ENCODE data around the gene LRRC4C. TPM values are rescaled to one million over a fixed set of nuclear protein-coding genes. Genes with fewer than 3 reads are reported as not detected.

LRRC4C gene
- total RNA-seq, 2 experiments from 2014 or later, result not detected

DNA sequence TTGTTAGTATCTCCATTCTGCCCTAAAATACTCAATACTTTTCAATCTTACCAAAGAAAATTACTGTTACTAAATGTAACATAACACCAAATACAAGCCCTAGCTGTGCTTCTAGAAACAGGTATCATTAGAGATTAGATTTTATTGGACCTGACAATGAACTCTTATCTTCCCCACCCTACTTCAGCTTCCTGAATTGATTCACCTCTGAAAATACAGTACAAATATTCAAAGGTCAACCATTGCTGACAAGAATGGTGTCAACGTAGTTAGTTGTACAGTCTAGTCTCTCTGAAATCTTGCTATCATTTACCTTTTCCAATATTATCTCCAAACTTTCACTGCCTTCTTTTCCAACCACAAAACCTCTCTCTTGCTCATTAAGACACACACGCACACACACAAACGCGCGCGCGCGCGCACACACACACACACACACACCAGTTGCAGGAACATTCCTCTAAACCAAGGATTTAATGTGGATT lies 22.4 kb downstream of the LRRC4C start:
- no peak for ATAC-seq (ENCODE audit: poor library complexity)
- H3K27me3 ChIP-seq (ENCODE audit: control insufficient read depth in 1 of 2, insufficient read depth in 2 of 2, low read length in 2 of 2), result no peaks in the 10 kb centered on the region
- H3K36me3 Mint-ChIP-seq (ENCODE audit: low read depth), result no peaks in the 10 kb centered on the region
- peaks cover 0 to 4% of the 10 kb centered on the region in 2 experiments for H3K9me3 ChIP-seq (ENCODE audit: control insufficient read depth in 1 of 2, insufficient read depth in 1 of 2, low read length in 2 of 2)
- no peaks in the 10 kb centered on the region for H3K4me1 Mint-ChIP-seq (ENCODE audit: low read depth)
- no peak overlapping the region for H3K4me3 ChIP-seq (ENCODE audit: low read length)
- no peak overlapping the region for H3K27ac ChIP-seq (ENCODE audit: low read depth in 1 of 2, low read length in 2 of 2)
- H3K9me3 Mint-ChIP-seq, result peaks cover 17% of the 10 kb centered on the region
- no peaks in the 10 kb centered on the region for H3K4me1 ChIP-seq (ENCODE audit: insufficient read depth, low read length)
- intact Hi-C loops (cut with DNase I, micrococcal nuclease), result no loop called here
- DNase-seq, result no peak
- TF ChIP-seq CTCF (IDR thresholded peaks at IDR 0.05), result no peak
- CTCF ChIA-PET, result no interaction called here
- H3K36me3 ChIP-seq (ENCODE audit: insufficient read depth, low read length), result no peaks in the 10 kb centered on the region
- POLR2A ChIA-PET, result no interaction called here
- H3K27ac Mint-ChIP-seq, result no peak overlapping the region
- H3K27me3 Mint-ChIP-seq, result no peaks in the 10 kb centered on the region
- H3K4me3 Mint-ChIP-seq, result no peak overlapping the region

DNA sequence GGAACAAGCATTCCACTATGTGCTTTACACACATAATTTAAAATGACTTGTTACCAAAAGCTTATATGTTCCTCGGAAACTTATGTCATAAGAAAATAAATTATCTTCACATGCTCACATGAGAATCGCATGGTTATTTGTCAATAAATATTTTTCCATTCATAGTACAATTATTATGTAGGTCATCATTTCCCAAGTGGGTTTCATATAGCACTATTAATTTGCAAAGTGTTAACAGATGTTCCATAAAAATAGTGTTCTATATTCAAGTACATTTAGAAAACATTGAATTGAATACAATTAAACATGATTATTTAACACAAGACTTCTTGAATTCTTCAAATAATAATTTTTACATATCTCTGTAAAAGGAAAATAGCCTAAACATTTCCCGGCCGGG lies 23.9 kb downstream of the LRRC4C start:
- Histone ChIP-seq H3K27ac (ENCODE audit: low read depth in 1 of 2, low read length in 2 of 2) (no peak overlapping the region), H3K4me3 (ENCODE audit: low read length) (no peak overlapping the region), H3K27me3 (ENCODE audit: control insufficient read depth in 1 of 2, insufficient read depth in 2 of 2, low read length in 2 of 2) (no peaks in the 10 kb centered on the region), H3K36me3 (ENCODE audit: insufficient read depth, low read length) (no peaks in the 10 kb centered on the region), H3K9me3 (ENCODE audit: control insufficient read depth in 1 of 2, insufficient read depth in 1 of 2, low read length in 2 of 2) (peaks cover 0 to 4% of the 10 kb centered on the region in 2 experiments), H3K4me1 (ENCODE audit: insufficient read depth, low read length) (no peaks in the 10 kb centered on the region)
- ChIA-PET POLR2A (no interaction called here), CTCF (no interaction called here)
- Mint-ChIP-seq H3K9me3 (peaks cover 11% of the 10 kb centered on the region), H3K27ac (no peak overlapping the region), H3K27me3 (no peaks in the 10 kb centered on the region), H3K4me3 (no peak overlapping the region), H3K4me1 (ENCODE audit: low read depth) (no peaks in the 10 kb centered on the region), H3K36me3 (ENCODE audit: low read depth) (no peaks in the 10 kb centered on the region)
- DNase-seq, result no peak
- no peak for ATAC-seq (ENCODE audit: poor library complexity)
- no peak for TF ChIP-seq CTCF (IDR thresholded peaks at IDR 0.05)
- intact Hi-C loops (cut with DNase I, micrococcal nuclease), result no loop called here

- Histone ChIP-seq H3K27me3 (ENCODE audit: control insufficient read depth in 1 of 2, insufficient read depth in 2 of 2, low read length in 2 of 2) (no peaks in the 10 kb centered on the region), H3K36me3 (ENCODE audit: insufficient read depth, low read length) (no peaks in the 10 kb centered on the region), H3K4me3 (ENCODE audit: low read length) (no peak overlapping the region), H3K9me3 (ENCODE audit: control insufficient read depth in 1 of 2, insufficient read depth in 1 of 2, low read length in 2 of 2) (peaks cover 0 to 4% of the 10 kb centered on the region in 2 experiments), H3K4me1 (ENCODE audit: insufficient read depth, low read length) (no peaks in the 10 kb centered on the region), H3K27ac (ENCODE audit: low read depth in 1 of 2, low read length in 2 of 2) (no peak overlapping the region)
- ChIA-PET POLR2A (no interaction called here), CTCF (no interaction called here)
- intact Hi-C loops (cut with DNase I, micrococcal nuclease), result no loop called here
- Mint-ChIP-seq H3K27ac (no peak overlapping the region), H3K4me3 (no peak overlapping the region), H3K36me3 (ENCODE audit: low read depth) (no peaks in the 10 kb centered on the region), H3K4me1 (ENCODE audit: low read depth) (no peaks in the 10 kb centered on the region), H3K27me3 (no peaks in the 10 kb centered on the region), H3K9me3 (peaks cover 15% of the 10 kb centered on the region)
- ATAC-seq (ENCODE audit: poor library complexity), result no peak
- no peak for TF ChIP-seq CTCF (IDR thresholded peaks at IDR 0.05)
- no peak for DNase-seq
Observed at GRCh38 chr11:41431784-41432183, 27.7 kb downstream of the LRRC4C start.

All from CD4-positive, alpha-beta T cell (primary cell).